HG03575 (cell line): Measurements from ENCODE around the gene ZNF185.

Experiments
- ATAC-seq: cut with Tn5 transposase; IDR thresholded peaks from one replicate; pipeline ENCODE4 v1.9.1; 2021; ENCODE audit not compliant: unreplicated experiment, insufficient number of reproducible peaks, low FRiP score; ENCODE audit errors: extremely low read depth

Gene ZNF185

DNA sequence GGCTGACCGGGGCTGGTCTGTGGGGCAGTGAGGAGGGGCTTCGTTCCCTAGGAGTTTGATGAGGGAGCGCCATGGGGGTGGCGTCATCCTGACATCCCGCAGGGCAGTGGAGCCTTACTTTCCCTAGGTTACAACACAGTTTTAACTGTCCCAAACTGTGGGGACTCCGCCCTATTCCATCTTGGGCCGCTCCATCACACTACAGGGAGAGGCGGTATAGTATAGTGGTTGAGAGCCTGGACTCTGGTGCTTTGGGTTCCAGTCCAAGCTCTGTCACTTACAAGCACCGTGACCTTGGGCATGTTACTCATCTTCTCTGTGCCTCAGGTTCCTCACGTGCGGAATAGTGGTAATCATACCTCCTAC lies 44.2 kb downstream of the ZNF185 start:
- ATAC-seq, result no peak

DNA sequence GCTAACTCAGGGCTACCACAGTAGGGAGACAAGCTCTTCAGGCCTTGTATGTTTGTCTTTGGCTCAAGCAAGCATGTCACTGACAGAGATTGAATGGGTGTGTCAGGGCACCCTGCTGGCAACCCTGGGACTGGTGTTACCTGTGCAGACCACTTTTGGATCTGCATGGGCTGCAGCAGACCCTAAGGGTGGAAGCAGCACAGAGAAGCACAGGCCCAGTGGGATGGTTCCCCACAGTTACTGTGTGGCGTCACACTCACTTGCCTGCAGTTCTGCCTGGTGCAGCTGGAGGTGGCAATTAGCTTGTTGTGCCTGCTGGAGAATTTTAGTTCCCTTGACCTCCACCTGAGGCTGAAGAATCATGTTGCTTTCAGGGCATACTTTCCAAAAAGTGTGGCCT lies 46.0 kb downstream of the ZNF185 start:
- no peak for ATAC-seq

DNA sequence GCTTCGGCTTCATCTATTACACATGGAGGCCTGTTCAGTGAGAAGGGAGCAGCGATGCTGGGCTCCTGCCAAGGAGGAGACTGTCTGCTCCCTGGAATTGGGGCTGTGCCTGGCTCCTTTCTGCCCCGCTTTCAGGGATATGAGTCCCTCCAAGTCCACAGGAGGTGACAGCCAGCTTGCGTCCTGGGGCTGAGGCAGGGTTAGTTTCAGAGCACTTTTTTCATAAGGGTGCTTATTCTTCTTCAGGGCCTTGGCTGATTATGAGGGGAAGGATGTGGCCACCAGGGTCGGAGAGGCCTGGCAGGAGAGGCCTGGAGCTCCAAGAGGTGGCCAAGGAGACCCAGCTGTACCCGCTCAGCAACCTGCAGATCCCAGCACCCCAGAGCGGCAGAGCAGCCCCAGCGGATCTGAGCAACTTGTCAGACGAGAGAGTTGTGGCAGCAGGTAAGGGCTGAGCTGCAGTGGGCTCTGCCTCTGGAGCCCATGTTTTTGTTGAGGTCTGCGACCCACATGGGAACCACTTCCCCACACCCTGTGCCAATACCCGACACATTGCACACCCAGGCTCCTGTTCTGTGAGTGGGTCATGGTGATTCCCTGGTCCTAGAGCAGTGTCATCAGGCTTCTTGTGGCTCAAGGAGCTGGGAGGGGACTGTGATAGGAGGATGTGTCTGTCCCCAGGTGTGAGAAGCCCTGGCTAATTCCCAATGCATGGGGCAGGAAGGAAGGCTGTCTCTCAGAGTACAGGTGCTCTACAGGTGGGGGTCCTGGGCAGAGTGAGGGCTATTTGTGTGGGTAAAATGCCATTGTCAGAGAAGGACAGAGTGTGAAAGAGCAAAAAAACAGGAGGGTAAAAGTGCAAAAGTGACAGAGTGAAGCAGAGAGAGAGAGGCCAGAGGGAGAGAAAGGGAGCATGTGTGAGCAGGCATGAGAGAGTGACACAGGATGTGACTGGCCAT lies 47.4 kb downstream of the ZNF185 start:
- ATAC-seq, result no peak

DNA sequence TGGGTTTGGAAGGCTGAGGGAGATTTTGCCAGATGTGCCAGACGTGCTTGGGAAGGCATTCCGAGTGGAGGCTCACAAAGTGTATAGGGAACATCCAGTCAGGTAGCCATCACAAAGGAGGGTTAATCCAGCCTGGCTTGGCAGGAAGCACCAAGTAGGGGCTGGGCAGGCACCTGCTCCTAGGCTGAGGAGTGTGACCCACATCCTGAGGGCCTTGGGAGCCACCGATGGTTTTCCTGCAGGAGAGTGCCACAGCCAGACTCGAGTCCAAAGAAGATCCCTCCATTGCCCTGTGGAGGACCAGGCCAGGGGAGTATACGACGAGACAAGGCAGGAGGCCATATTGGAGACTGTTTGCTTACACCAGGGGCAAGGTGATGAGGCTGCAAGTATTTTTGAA lies 48.8 kb downstream of the ZNF185 start:
- ATAC-seq, result no peak
